Prostate gland (tissue), 2 donors: Measurements from ENCODE around the gene SEPTIN2.
"Not testable (repeated sequence)": the region's sequence is repeated elsewhere in the genome, so short reads cannot be mapped to it uniquely, and the experiment has no call there.

ENCODE experiments used
- CTCF ChIP-seq, 4 experiments: fragments of 200-600 bp in 2 of 4; fragments of 450-650 bp in 2 of 4; sonication (generic) in 2 of 4; IDR thresholded peaks; 1 replicate in 3 of 4; 2 replicates in 1 of 4; pipeline ENCODE4 v1.5.1; 2016 to 2019; ENCODE audit warnings: antibody characterized with exemption in 4 of 4, mild to moderate bottlenecking in 2 of 4, moderate library complexity in 2 of 4
- POLR2A ChIP-seq: fragments of 450-650 bp; IDR thresholded peaks from one replicate; pipeline ENCODE4 v1.6.1; 2016; ENCODE audit warnings: antibody characterized with exemption, mild to moderate bottlenecking
- POLR2AphosphoS5 ChIP-seq: sonication (generic); formaldehyde crosslinking; IDR thresholded peaks from one replicate; pipeline ENCODE4 v1.6.1; 2017; ENCODE audit warnings: antibody characterized with exemption

- TF ChIP-seq POLR2A; CTCF (IDR thresholded peaks at IDR 0.05); POLR2AphosphoS5: not testable (repeated sequence)
These were observed 81.1 kb downstream of the SEPTIN2 start for GRCh38 chr2:241396809-241397208.
